Neural progenitor cell (in vitro differentiated cells): ENCODE results near the gene TBC1D24.
A peak's percentile ranks its signal among the peaks of the same experiment; 100 is the strongest.

Source experiments
- EZH2phosphoT487 ChIP-seq: fragments of 200-600 bp; sonication (generic); IDR thresholded peaks from 2 replicates; pipeline ENCODE4 v1.6.1; 2017; ENCODE audit warnings: antibody characterized with exemption
- TF ChIP-seq, protein P1 (sequence below): fragments of 200-600 bp; sonication (generic); IDR thresholded peaks from 2 replicates; pipeline ENCODE4 v1.5.1; 2017; ENCODE audit warnings: antibody characterized with exemption, mild to moderate bottlenecking

DNA sequence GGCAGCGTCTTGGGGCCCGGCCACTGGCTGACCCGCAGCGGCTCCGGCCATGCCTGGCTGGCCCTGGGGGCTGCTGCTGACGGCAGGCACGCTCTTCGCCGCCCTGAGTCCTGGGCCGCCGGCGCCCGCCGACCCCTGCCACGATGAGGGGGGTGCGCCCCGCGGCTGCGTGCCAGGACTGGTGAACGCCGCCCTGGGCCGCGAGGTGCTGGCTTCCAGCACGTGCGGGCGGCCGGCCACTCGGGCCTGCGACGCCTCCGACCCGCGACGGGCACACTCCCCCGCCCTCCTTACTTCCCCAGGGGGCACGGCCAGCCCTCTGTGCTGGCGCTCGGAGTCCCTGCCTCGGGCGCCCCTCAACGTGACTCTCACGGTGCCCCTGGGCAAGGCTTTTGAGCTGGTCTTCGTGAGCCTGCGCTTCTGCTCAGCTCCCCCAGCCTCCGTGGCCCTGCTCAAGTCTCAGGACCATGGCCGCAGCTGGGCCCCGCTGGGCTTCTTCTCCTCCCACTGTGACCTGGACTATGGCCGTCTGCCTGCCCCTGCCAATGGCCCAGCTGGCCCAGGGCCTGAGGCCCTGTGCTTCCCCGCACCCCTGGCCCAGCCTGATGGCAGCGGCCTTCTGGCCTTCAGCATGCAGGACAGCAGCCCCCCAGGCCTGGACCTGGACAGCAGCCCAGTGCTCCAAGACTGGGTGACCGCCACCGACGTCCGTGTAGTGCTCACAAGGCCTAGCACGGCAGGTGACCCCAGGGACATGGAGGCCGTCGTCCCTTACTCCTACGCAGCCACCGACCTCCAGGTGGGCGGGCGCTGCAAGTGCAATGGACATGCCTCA, 3.1 kb upstream of the TBC1D24 start:
- TF ChIP-seq, protein P1, sequence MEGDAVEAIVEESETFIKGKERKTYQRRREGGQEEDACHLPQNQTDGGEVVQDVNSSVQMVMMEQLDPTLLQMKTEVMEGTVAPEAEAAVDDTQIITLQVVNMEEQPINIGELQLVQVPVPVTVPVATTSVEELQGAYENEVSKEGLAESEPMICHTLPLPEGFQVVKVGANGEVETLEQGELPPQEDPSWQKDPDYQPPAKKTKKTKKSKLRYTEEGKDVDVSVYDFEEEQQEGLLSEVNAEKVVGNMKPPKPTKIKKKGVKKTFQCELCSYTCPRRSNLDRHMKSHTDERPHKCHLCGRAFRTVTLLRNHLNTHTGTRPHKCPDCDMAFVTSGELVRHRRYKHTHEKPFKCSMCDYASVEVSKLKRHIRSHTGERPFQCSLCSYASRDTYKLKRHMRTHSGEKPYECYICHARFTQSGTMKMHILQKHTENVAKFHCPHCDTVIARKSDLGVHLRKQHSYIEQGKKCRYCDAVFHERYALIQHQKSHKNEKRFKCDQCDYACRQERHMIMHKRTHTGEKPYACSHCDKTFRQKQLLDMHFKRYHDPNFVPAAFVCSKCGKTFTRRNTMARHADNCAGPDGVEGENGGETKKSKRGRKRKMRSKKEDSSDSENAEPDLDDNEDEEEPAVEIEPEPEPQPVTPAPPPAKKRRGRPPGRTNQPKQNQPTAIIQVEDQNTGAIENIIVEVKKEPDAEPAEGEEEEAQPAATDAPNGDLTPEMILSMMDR: no peak
- peak; percentile 33 for TF ChIP-seq EZH2phosphoT487
